GM19372 (cell line): ENCODE results near the gene MYH6.
"Not testable (repeated sequence)": the region's sequence is repeated elsewhere in the genome, so short reads cannot be mapped to it uniquely, and the experiment has no call there.

Source experiments
- ATAC-seq: cut with Tn5 transposase; IDR thresholded peaks from one replicate; pipeline ENCODE4 v1.9.1; 2021; ENCODE audit warnings: mild to moderate bottlenecking, low read depth, moderate library complexity; ENCODE audit not compliant: unreplicated experiment

Gene MYH6

GRCh38 chr14:23407516-23408306 is at the start of gene MYH6:
Gene MYH6 (minus strand): TSS chr14:23408273. CDS start chr14:23407223, 1,050 bp downstream.
- no peak for ATAC-seq

GRCh38 chr14:23456883-23457586 is 49.0 kb upstream of the MYH6 start:
- ATAC-seq = not testable (repeated sequence)

GRCh38 chr14:23454445-23454856 is 46.4 kb upstream of the MYH6 start:
- ATAC-seq = no peak

GRCh38 chr14:23452237-23452636 is 44.2 kb upstream of the MYH6 start:
- no peak for ATAC-seq

GRCh38 chr14:23450379-23450778 is 42.3 kb upstream of the MYH6 start:
- ATAC-seq = no peak

GRCh38 chr14:23449314-23449713 is 41.2 kb upstream of the MYH6 start:
- no peak for ATAC-seq

- ATAC-seq = no peak
These were observed 39.6 kb upstream of the MYH6 start for GRCh38 chr14:23447361-23448350.

GRCh38 chr14:23446291-23446851 is 38.3 kb upstream of the MYH6 start:
- ATAC-seq = no peak

- ATAC-seq = no peak
These were observed 37.7 kb upstream of the MYH6 start for GRCh38 chr14:23445773-23446172.

GRCh38 chr14:23444314-23444713 is 36.2 kb upstream of the MYH6 start:
- ATAC-seq = no peak

GRCh38 chr14:23443881-23444280 is 35.8 kb upstream of the MYH6 start:
- ATAC-seq = no peak

GRCh38 chr14:23443411-23443812 is 35.3 kb upstream of the MYH6 start:
- no peak for ATAC-seq

GRCh38 chr14:23442721-23443356 is 34.8 kb upstream of the MYH6 start:
- no peak for ATAC-seq

- no peak for ATAC-seq
These were observed 33.0 kb upstream of the MYH6 start for GRCh38 chr14:23441076-23441475.

GRCh38 chr14:23439107-23439835 is 31.2 kb upstream of the MYH6 start:
- no peak for ATAC-seq

- ATAC-seq = no peak
These were observed 30.3 kb upstream of the MYH6 start for GRCh38 chr14:23438101-23438971.

- ATAC-seq = no peak
These were observed 29.3 kb upstream of the MYH6 start for GRCh38 chr14:23437133-23438100.
